ENCODE data around the gene CACNB1.

GRCh38 chr17:39139161-39139511 lies 58.3 kb downstream of the CACNB1 start:
- TF ChIP-seq, protein P1, sequence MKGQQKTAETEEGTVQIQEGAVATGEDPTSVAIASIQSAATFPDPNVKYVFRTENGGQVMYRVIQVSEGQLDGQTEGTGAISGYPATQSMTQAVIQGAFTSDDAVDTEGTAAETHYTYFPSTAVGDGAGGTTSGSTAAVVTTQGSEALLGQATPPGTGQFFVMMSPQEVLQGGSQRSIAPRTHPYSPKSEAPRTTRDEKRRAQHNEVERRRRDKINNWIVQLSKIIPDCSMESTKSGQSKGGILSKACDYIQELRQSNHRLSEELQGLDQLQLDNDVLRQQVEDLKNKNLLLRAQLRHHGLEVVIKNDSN (IDR thresholded peaks at IDR 0.05): no peak
- TF ChIP-seq RAD21 (IDR thresholded peaks at IDR 0.05; ENCODE audit: low read depth) (no peak), FOXM1 (IDR thresholded peaks at IDR 0.05; ENCODE audit: borderline replicate concordance, low read depth) (no peak), TAF1 (IDR thresholded peaks at IDR 0.05; ENCODE audit: low read depth) (no peak), YY1 (IDR thresholded peaks at IDR 0.05; ENCODE audit: low read depth) (no peak), TCF12 (IDR thresholded peaks at IDR 0.05; ENCODE audit: low read depth) (no peak), CEBPB (IDR thresholded peaks at IDR 0.05) (no peak), EGR1 (IDR thresholded peaks at IDR 0.05) (no peak), ZBTB7A (IDR thresholded peaks at IDR 0.05; ENCODE audit: low read depth) (no peak), NFIC (IDR thresholded peaks at IDR 0.05) (no peak), REST (IDR thresholded peaks at IDR 0.05; ENCODE audit: low read depth) (no peak), TEAD4 (IDR thresholded peaks at IDR 0.05) (no peak), EP300 (IDR thresholded peaks at IDR 0.05; ENCODE audit: borderline replicate concordance) (no peak)
- TF ChIP-seq, protein P2, sequence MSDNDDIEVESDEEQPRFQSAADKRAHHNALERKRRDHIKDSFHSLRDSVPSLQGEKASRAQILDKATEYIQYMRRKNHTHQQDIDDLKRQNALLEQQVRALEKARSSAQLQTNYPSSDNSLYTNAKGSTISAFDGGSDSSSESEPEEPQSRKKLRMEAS (IDR thresholded peaks at IDR 0.05): no peak
